HG03135 (cell line): Measurements from ENCODE around the gene S1PR5.
"Not testable (repeated sequence)": the region's sequence is repeated elsewhere in the genome, so short reads cannot be mapped to it uniquely, and the experiment has no call there.

Experiments used
- ATAC-seq: cut with Tn5 transposase; IDR thresholded peaks from one replicate; pipeline ENCODE4 v1.9.1; 2021; ENCODE audit warnings: mild to moderate bottlenecking, moderate library complexity; ENCODE audit not compliant: unreplicated experiment

Gene S1PR5, protein sequence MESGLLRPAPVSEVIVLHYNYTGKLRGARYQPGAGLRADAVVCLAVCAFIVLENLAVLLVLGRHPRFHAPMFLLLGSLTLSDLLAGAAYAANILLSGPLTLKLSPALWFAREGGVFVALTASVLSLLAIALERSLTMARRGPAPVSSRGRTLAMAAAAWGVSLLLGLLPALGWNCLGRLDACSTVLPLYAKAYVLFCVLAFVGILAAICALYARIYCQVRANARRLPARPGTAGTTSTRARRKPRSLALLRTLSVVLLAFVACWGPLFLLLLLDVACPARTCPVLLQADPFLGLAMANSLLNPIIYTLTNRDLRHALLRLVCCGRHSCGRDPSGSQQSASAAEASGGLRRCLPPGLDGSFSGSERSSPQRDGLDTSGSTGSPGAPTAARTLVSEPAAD

GRCh38 chr19:10517361-10517759, at the start of gene S1PR5:
S1PR5 (minus strand) TSS chr19:10517447; CDS start chr19:10515011, 2,436 bp downstream.
- ATAC-seq, result no peak

GRCh38 chr19:10566658-10567410, 49.6 kb upstream of the S1PR5 start:
- peak; percentile 24 for ATAC-seq

DNA sequence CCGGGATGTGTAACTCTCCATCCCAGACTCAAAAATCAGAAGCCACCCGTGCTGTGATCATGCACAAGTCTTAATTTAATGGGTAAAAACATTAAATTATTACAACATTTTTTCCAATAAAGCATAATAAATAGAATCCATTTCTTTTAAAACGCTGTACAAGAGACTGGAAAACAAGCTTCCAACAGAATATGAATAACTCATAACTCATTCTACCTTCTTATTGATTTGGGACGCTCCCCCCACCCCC, 49.1 kb upstream of the S1PR5 start:
- ATAC-seq, result no peak

GRCh38 chr19:10565567-10566407, 48.5 kb upstream of the S1PR5 start, which contains the start of gene KRI1:
KRI1 (minus strand) TSS chr19:10566010; CDS start chr19:10565999, 11 bp downstream.
- ATAC-seq, result peak; percentile 44

DNA sequence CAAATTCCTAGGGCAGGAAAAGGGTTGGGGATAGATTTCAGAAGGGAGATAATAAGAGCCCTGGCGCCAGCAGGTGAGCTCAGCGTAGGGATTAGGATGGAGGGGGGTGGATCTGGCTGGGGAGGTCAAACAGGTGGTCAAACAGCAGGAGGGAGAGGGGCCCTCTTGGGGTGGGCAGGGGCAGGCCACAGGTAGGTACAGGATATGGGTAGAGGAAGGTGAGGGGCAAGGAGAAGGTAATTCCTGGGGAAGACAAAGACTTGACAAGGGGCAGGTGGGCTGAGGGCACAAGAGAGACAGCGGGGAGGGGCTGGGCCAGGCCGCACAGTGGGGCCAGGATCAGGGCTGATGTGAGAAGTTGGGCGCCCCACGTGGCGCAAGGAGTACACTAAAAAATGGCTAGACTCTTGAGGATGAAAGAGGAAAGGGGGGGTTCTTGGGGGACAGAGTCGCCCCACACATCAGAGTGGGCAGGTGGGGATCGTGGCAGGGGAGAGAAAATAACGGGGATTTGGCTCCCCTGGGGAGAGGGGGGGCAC, 47.9 kb upstream of the S1PR5 start:
- ATAC-seq, result no peak

DNA sequence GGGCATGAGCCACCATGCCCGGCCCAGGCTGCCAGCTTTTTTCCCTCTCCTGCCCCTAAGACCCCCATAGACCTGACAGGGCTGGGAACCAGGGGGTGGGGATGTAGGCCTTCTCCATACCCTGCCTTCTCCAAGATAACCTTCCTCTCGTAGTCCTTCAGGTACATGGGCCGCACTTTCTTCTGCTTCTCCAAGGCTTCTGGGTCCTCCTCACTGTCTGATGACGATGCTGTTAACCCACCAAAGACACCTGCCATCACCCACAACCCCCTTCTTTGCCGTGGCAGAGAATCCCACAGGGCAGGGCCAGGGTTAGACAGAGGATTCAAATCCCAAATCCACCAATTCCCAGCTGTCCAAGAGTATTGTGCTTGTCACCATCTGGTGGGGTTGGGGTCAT, 45.4 kb upstream of the S1PR5 start:
- ATAC-seq, result no peak

- ATAC-seq, result no peak
These were observed 42.9 kb upstream of the S1PR5 start for GRCh38 chr19:10560154-10560553.

GRCh38 chr19:10557603-10558197, 40.5 kb upstream of the S1PR5 start:
- no peak for ATAC-seq

GRCh38 chr19:10555610-10555973, 38.3 kb upstream of the S1PR5 start:
- no peak for ATAC-seq

GRCh38 chr19:10554760-10555609, 37.7 kb upstream of the S1PR5 start:
- ATAC-seq, result no peak

DNA sequence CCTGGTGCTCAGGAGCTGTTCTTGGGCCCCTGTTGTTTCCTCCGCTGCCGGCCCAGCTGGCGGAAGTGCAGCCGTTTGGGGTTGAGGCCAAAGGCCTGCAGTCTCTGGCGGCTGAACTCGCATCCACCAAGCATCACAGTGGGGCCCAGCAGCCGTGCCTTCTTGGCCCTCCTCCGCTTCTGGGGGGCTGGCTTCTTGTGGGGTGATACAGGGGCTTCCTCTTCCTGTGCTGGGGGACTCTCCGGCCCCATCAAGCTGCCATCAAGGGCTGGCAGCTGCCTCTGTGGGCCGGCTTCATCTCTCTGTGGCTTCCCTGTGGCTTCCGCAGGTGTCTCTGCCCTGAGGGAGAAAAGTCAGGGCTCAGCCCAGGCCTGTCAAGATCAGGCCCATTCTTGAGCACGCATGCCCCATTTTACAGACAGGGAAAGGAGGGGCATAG, 36.7 kb upstream of the S1PR5 start:
- peak; percentile 49 for ATAC-seq

DNA sequence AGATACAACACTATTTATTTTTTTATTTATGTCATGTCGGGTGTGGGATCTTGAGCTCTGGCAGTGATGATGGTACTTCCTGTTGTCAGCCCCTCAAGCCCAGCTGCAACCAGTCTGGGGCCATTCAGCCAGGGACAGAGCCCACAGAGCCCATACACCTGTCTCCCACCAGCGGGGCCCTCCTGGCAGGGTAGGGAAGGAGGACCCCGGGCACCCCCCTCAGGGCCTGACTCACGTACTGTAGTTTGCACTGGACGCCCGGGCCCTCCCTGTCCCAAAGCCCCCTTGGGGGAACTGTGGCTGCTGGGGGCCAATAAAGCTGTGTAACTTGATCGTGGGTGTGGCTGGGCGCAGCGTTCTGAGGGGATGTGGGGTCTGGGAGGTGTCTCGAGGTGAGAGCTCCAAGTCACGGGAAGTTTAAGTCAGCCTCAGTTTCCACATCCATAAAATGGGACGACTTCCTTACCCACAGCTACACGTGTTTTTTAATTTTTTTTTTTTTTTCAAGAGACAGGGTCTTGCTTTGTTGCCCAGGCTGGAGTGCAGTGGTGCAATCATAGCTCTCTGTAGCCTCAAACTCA, 35.9 kb upstream of the S1PR5 start:
- ATAC-seq, result no peak

- ATAC-seq, result no peak
These were observed 35.3 kb upstream of the S1PR5 start for GRCh38 chr19:10552510-10553053.

- no peak for ATAC-seq
These were observed 34.6 kb upstream of the S1PR5 start for GRCh38 chr19:10551698-10552301.

DNA sequence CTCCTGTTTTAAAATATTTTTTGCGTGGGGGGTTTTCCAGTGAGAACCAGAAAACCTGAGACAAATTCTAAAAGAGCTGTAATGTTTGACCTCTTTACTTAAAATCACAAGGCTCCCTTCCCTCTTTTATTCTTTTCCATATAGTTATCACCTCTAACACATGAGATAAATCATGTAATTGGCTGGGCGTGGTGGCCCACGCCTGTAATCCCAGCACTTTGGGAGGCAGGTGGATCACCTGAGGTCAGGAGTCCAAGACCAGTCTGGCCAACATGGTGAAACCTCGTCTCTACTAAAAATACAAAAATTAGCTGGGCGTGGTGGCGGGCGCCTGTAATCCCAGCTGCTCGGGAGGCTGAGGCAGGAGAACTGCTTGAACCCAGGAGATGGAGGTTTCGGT, 33.8 kb upstream of the S1PR5 start:
- not testable (repeated sequence) for ATAC-seq

DNA sequence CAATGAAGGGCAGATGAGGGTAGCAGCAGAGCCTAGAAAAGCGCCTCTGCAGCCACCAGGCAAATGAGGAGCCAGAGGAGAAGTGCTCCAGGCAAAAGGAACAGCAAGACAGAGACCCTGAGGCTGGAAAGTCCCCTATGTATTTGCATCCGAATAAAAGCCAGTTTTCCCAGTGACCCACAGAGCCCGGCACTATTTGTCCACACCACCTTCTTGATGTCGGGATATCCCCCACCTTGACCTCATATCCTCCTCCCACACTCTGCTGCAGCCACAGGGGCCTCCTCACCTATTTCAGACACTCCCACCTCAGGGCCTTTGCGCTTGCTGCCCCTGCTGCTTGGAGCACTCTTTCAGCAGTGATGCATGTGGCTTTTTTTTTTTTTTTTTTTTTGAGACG, 33.1 kb upstream of the S1PR5 start:
- ATAC-seq, result no peak

GRCh38 chr19:10549733-10550132, 32.5 kb upstream of the S1PR5 start:
- no peak for ATAC-seq

GRCh38 chr19:10548746-10549276, 31.6 kb upstream of the S1PR5 start:
- no peak for ATAC-seq

GRCh38 chr19:10546817-10547216, 29.6 kb upstream of the S1PR5 start:
- ATAC-seq, result no peak
